ENCODE measurements around the gene DHX15.

DHX15 gene

GRCh38 chr4:24582235-24582832 is 2.0 kb downstream of the DHX15 start:
- no peak for DNase-seq

GRCh38 chr4:24578364-24578763 is 6.0 kb downstream of the DHX15 start:
- peak; percentile 12 to 19 for DNase-seq

DNA sequence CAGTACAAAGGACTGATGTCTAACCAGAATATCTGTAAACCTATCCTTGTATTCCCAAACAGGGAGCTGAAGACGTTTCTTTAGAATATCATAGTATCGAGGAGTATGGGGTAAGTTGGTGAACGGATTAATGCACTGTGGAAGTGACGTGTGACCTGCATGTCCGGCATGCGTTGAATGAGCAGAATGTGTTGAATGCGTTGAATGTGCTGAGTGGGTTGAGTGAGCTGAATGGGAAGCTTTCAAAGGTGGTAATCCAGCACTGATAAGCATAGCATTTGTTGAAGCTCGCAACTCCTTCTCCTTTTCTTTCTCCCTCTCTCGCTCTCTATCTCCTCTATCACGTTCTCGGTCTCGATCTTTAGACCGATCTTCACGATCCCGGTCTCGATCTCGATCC is 8.1 kb downstream of the DHX15 start:
- DNase-seq: no peak

DNA sequence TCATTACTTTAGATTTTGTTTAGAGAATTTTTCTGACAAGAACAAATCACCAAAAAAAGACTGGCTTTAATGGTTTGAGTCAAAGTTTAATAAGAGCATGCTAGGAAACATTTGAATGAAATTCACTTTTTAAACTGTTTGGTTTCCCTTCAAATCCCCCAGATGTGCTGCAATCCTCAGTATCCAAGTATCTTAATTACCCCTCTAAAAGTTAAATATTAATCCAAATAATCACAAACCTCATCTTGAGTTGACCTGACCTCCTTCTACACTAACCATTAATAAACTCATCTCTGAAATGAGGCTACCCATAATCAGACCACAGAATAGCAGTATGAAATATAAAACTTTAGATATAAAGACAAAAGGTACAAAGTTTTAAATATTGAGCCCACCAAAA is 10.1 kb downstream of the DHX15 start:
- no peak for DNase-seq

GRCh38 chr4:24573582-24573981 is 10.8 kb downstream of the DHX15 start:
- DNase-seq: no peak

GRCh38 chr4:24570574-24571236 is 13.6 kb downstream of the DHX15 start:
- no peak for DNase-seq

DNA sequence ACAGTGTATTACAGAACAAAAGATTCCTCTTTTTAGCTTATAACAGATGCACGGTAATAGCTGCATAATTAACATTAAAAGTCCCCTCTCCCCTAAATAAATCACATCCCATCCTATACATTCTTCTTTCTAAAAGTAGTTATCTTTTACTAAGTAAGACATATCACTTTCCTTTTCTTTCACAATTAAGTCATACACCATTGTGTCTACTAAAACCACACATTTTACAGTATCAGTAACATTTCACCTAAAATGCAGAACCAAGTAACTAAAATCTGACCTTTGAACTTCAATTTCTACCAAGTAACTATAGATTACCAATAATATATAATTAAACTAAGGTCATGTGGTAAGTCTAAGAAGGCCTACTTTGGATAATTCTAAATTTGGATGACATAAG is 14.2 kb downstream of the DHX15 start:
- DNase-seq: no peak

DNA sequence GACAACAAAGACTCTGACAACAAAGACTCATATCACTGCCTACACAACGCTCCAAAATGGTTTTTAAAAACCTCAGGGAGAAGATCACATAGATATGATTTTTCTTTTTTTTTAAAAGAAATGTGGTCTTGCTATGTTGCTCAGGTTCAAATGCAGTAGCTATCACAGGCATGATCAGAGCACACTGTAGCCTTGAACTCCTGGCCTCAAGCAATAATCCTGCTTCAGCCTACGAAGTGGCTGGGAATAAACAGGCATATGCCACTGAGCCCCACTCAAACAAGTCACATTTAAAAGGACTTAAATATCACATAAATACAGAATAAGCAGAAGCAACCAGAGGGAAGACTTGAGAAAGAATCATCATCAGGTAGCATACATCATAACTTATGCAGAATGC is 14.7 kb downstream of the DHX15 start:
- DNase-seq: no peak

- DNase-seq: no peak
These were observed 15.9 kb downstream of the DHX15 start for GRCh38 chr4:24568425-24568824.

GRCh38 chr4:24565054-24565453 is 19.3 kb downstream of the DHX15 start:
- no peak for DNase-seq

DNA sequence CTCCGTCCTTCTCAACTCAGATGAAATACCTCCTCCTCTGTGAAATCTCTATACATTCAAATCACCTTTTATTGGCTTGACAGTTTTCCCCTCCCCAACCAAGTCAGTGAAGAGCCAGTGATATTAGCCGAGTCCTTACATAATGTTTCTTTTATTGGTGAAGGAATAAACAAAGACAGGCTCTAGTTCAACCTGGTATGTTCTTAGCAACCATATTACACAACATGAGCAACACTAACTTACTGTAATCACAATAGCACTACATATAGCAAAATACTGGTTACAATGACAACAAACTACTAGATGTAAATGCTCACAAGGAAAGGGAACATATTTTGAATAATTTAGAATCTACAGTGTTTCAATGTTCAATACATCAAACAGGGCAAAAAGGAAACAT is 19.9 kb downstream of the DHX15 start:
- DNase-seq: no peak

GRCh38 chr4:24561438-24562139 is 22.8 kb downstream of the DHX15 start:
- no peak for DNase-seq

DNA sequence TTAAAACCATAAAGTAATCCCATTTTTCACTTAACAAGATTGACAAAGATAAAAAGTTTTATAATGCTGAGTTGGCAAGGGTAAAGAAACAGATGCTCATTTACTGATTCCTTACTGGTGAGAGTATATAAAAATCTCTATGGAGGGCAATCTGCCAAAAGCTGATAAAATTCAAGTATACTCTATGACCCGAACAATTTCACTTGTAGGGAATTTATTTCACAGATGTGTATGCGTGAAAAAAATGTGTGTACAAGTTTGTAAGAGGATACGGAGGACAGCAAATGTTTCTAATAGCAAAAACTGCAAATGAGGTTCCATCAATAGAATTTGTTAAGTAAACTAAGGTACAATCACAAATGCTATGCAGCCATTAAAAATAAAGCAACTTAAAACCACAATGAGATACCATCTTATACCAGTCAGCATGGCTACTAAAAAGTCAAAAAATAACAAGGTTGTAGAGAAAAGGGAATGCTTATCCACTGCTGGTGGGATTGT is 23.4 kb downstream of the DHX15 start:
- no peak for DNase-seq

DNA sequence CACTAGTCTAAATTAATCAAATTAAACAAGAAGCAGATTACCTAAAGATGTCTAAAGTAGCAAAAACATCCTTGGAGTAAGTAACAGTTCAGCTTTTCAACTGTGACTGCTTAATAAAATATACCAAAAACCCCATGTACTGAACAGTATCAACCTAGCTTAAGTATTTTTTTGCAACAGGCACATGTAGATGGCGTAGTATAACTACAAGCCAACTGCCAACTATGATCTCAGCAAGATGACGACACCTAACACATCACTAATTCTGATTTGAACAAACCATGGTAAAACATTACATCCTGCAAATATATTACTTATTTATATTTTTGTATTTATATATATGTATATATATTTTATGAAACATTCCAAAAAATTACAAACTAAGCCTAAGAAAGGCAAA is 24.5 kb downstream of the DHX15 start:
- no peak for DNase-seq

GRCh38 chr4:24559032-24559821 is 25.1 kb downstream of the DHX15 start:
- no peak for DNase-seq

DNA sequence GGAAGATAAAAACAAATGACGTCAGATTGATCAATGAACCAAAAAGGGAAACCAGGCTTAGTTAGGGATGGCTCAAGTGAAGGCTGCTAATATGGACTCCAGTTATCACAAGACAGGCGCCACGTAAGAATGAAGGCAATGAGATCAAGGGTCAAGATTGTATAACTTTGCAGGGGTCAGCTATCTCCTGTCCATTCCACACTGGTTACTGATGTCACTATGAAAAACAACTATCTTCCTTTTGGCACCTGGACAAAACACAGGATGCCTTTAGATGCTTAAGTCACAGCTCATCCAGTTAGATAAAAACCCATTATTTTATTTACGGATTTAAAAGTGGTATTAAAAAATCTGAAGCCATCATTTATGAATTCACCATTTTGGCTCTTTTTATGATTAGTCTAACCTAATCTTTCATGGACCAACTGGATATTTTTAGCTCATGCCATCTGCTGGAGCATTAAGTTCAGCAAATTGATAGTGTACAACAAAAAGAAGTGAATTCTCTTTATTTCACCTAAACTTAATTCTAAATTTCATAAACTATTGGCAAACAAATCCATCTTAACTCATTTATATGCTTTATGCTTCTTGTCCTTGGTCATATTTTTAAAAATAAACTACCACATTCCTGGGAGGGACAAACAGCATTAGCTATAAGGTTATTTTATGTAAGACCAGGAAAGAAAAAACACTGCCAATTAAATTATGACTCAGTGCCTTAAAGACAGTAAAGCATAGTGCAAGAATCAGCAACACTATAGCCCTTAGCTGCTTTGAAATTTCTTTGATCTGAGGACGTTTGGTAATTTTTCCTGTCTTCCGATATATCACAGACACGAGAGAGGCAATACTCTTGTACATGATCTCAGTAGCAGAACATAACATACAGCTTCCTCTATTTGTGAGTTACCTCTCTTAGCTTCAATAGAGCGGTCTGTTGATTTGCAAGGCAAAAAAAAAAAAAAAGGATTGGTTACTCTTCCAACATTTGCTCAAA is 27.0 kb downstream of the DHX15 start:
- DNase-seq: peak; percentile 21 to 54

DNA sequence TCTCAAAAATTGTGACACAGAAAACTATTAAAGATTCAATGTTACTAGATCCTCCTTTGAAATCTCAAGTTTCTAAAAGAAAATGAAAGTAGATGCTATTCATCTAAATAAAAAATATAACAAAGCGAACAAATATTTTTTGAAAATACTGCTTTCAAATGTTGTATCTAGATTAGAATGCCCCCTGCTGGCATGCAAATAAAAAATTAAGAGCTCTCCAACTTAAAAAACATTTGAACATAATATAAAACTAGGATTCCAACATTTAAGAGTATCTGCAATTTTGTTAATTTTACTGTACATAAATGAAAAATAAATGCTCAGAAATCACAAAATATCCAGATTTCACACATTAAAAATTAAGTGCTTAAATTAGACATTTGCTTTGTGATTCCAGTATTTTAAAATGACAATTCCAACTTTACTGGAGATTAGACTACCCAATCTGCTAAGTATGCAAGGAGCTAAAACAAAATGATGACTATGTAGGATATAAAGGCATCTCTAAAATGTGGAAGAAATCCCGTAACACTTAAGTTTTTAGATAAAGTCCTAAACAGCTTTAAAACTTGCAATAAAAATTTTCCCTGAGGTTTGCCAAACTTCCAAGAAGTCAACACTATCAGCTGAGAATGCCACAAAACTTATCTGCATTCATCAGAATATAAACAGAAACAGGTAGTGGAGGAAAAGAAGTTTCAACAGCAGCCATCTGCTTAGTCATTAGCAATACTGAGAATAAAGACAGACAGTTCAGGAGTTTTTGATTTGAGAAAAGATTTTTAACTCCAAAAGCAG is 32.7 kb downstream of the DHX15 start:
- DNase-seq: no peak

GRCh38 chr4:24550441-24551175 is 33.7 kb downstream of the DHX15 start:
- no peak for DNase-seq

- DNase-seq: no peak
These were observed 36.4 kb downstream of the DHX15 start for GRCh38 chr4:24547979-24548378.
